ENCODE measurements around the gene NHS. TPM values are rescaled to one million over a fixed set of nuclear protein-coding genes. Genes with fewer than 3 reads are reported as not detected.

Gene NHS
- total RNA-seq, 1 experiment from 2014 or later: 5.7 TPM

- H3K9me3 ChIP-seq (ENCODE audit: control insufficient read depth in 1 of 2, insufficient read depth in 1 of 2, low read depth in 1 of 2, low read length in 2 of 2): no peaks in the 10 kb centered on the region
- TF ChIP-seq YY1 (IDR thresholded peaks at IDR 0.05; ENCODE audit: extremely low read depth, insufficient replicate concordance, low read depth, low read length) (peak; percentile 23), EGR1 (IDR thresholded peaks at IDR 0.05; ENCODE audit: low read depth) (no peak), CEBPB (IDR thresholded peaks at IDR 0.05; ENCODE audit: low read depth) (no peak), JUND (IDR thresholded peaks at IDR 0.05) (peak; percentile 75), SP1 (IDR thresholded peaks at IDR 0.05; ENCODE audit: low read depth) (peak; percentile 65), FOSL1 (IDR thresholded peaks at IDR 0.05; ENCODE audit: low read depth) (peak; percentile 83), CBX3 (IDR thresholded peaks at IDR 0.05; ENCODE audit: low read depth) (0 out of 2 replicates have a peak, but pooled peaks have one; percentile 32)
- ChIA-PET RAD21 (ENCODE audit: low non-redundant PET in 1 of 2, low total read pairs in 2 of 2, uncharacterized antibody in 2 of 2, unreplicated experiment in 2 of 2) (no interaction called here), POLR2A (no interaction called here), CTCF (no interaction called here)
- H3K4me1 ChIP-seq (ENCODE audit: control insufficient read depth in 1 of 2, insufficient read depth in 2 of 2, low read length in 2 of 2): peaks cover 33 to 47% of the 10 kb centered on the region in 2 experiments
- no peaks in the 10 kb centered on the region for H4K20me1 ChIP-seq (ENCODE audit: insufficient read depth)
- H3K9ac ChIP-seq (ENCODE audit: low read length): peak overlapping the region; percentile 31
- H3K79me2 ChIP-seq (ENCODE audit: insufficient read depth, low read length): no peaks in the 10 kb centered on the region
- peak overlapping the region; percentile 72 for H3K4me2 ChIP-seq (ENCODE audit: low read length)
- H3K4me3 ChIP-seq (replicated peaks in 1 of 2; ENCODE audit: low read depth in 1 of 2, low read length in 2 of 2): peak overlapping the region; percentile 1 to 32; a peak in 2 of 4 replicates
- peak; percentile 89 for ATAC-seq
- no peaks in the 10 kb centered on the region for H3K36me3 ChIP-seq (ENCODE audit: control insufficient read depth in 1 of 2, insufficient read depth in 2 of 2, low read length in 2 of 2)
- H3K27ac ChIP-seq (ENCODE audit: low read depth, low read length): peak overlapping the region; percentile 55
- no peak overlapping the region for H2AFZ ChIP-seq (ENCODE audit: low read depth, low read length, poor library complexity, severe bottlenecking)
- no peaks in the 10 kb centered on the region for H3K9me2 ChIP-seq (ENCODE audit: insufficient read depth)
- no peaks in the 10 kb centered on the region for H3K27me3 ChIP-seq (ENCODE audit: insufficient read depth, low read length)
- BruUV-seq (replicated peaks): no TSS peak
- DNase-seq (ENCODE audit: low read depth, low spot score): peak; percentile 66
- intact Hi-C loops (cut with micrococcal nuclease): no loop called here
Observed at GRCh38 chrX:17405225-17405969, 30.4 kb downstream of the NHS start.

GRCh38 chrX:17409566-17410290 lies 34.7 kb downstream of the NHS start:
- no peak overlapping the region for H2AFZ ChIP-seq (ENCODE audit: low read depth, low read length, poor library complexity, severe bottlenecking)
- no TSS peak for BruUV-seq (replicated peaks)
- no peak overlapping the region for H3K4me2 ChIP-seq (ENCODE audit: low read length)
- no peak overlapping the region for H3K4me3 ChIP-seq (replicated peaks in 1 of 2; ENCODE audit: low read depth in 1 of 2, low read length in 2 of 2)
- ChIA-PET POLR2A (no interaction called here), RAD21 (ENCODE audit: low non-redundant PET in 1 of 2, low total read pairs in 2 of 2, uncharacterized antibody in 2 of 2, unreplicated experiment in 2 of 2) (no interaction called here), CTCF (no interaction called here)
- no peaks in the 10 kb centered on the region for H3K9me3 ChIP-seq (ENCODE audit: control insufficient read depth in 1 of 2, insufficient read depth in 1 of 2, low read depth in 1 of 2, low read length in 2 of 2)
- no peaks in the 10 kb centered on the region for H4K20me1 ChIP-seq (ENCODE audit: insufficient read depth)
- intact Hi-C loops (cut with micrococcal nuclease): loop anchor here (5.0 kb wide), 1 partner anchor 32 kb away; the partner anchor contains the start of gene NHS
- H3K9me2 ChIP-seq (ENCODE audit: insufficient read depth): no peaks in the 10 kb centered on the region
- H3K36me3 ChIP-seq (ENCODE audit: control insufficient read depth in 1 of 2, insufficient read depth in 2 of 2, low read length in 2 of 2): no peaks in the 10 kb centered on the region
- no peaks in the 10 kb centered on the region for H3K79me2 ChIP-seq (ENCODE audit: insufficient read depth, low read length)
- no peak overlapping the region for H3K27ac ChIP-seq (ENCODE audit: low read depth, low read length)
- ATAC-seq (no peak), DNase-seq (ENCODE audit: low read depth, low spot score) (no peak)
- no peaks in the 10 kb centered on the region for H3K27me3 ChIP-seq (ENCODE audit: insufficient read depth, low read length)
- peaks cover 33 to 67% of the 10 kb centered on the region in 2 experiments for H3K4me1 ChIP-seq (ENCODE audit: control insufficient read depth in 1 of 2, insufficient read depth in 2 of 2, low read length in 2 of 2)
- no peak overlapping the region for H3K9ac ChIP-seq (ENCODE audit: low read length)
- TF ChIP-seq SIN3A (IDR thresholded peaks at IDR 0.05; ENCODE audit: low read depth) (no peak), ZNF274 (IDR thresholded peaks at IDR 0.05; ENCODE audit: low read depth, low read length) (no peak), JUND (IDR thresholded peaks at IDR 0.05) (no peak), SP1 (IDR thresholded peaks at IDR 0.05; ENCODE audit: low read depth) (no peak), EGR1 (IDR thresholded peaks at IDR 0.05; ENCODE audit: low read depth) (no peak), EZH2phosphoT487 (IDR thresholded peaks at IDR 0.05; ENCODE audit: borderline replicate concordance) (no peak), POLR2AphosphoS5 (IDR thresholded peaks at IDR 0.05; ENCODE audit: low read depth, low read length) (no peak), YY1 (IDR thresholded peaks at IDR 0.05; ENCODE audit: extremely low read depth, insufficient replicate concordance, low read depth, low read length) (no peak), CBX3 (IDR thresholded peaks at IDR 0.05; ENCODE audit: low read depth) (no peak), REST (IDR thresholded peaks at IDR 0.05; ENCODE audit: low read depth) (no peak)
